Iris pigment epithelial cell (primary cell): ENCODE results near the gene IRF2BP2.

Source experiments
- DNase-seq: peaks from one replicate; pipeline ENCODE4 v3.0.0-alpha.2; 2011; ENCODE audit warnings: low read depth

IRF2BP2 gene

GRCh38 chr1:234556245-234556943 lies 53.6 kb downstream of the IRF2BP2 start:
- DNase-seq = no peak

GRCh38 chr1:234555390-234556024 lies 54.5 kb downstream of the IRF2BP2 start:
- no peak for DNase-seq

GRCh38 chr1:234554698-234555311 lies 55.2 kb downstream of the IRF2BP2 start:
- no peak for DNase-seq
